Tongue (tissue), 2 donors: ENCODE results near the gene TUG1. TPM values are rescaled to one million over a fixed set of nuclear protein-coding genes. Genes with fewer than 3 reads are reported as not detected.

Source experiments
- DNase-seq: peaks from one replicate; pipeline ENCODE4 v3.0.0-alpha.2; 2015
- total RNA-seq: library from RNA; depleted of rRNA; stranded (reverse); fragments of >200 nt; gene quantifications from one replicate; pipeline ENCODE4 v1.2.3, GENCODE V29; 2014

Gene TUG1
- 85.9 TPM for total RNA-seq

GRCh38 chr22:30968924-30969531, at the start of gene TUG1:
TSS of gene TUG1 (plus strand) at chr22:30969265.
- DNase-seq = peak; percentile 99

- DNase-seq = no peak
These were observed 49.1 kb upstream of the TUG1 start for GRCh38 chr22:30919973-30920372.

GRCh38 chr22:30920407-30920806, 48.7 kb upstream of the TUG1 start:
- peak; percentile 87 for DNase-seq

GRCh38 chr22:30921108-30921507, 48.0 kb upstream of the TUG1 start:
- DNase-seq = no peak

GRCh38 chr22:30922151-30922611, 46.9 kb upstream of the TUG1 start:
- peak; percentile 71 for DNase-seq

GRCh38 chr22:30923168-30923900, 45.7 kb upstream of the TUG1 start:
- DNase-seq = no peak

- DNase-seq = no peak
These were observed 43.4 kb upstream of the TUG1 start for GRCh38 chr22:30925667-30926066.

GRCh38 chr22:30926706-30927105, 42.4 kb upstream of the TUG1 start:
- DNase-seq = no peak

GRCh38 chr22:30927806-30928205, 41.3 kb upstream of the TUG1 start:
- DNase-seq = no peak

- DNase-seq = no peak
These were observed 40.7 kb upstream of the TUG1 start for GRCh38 chr22:30928401-30928800.

- no peak for DNase-seq
These were observed 38.8 kb upstream of the TUG1 start for GRCh38 chr22:30930228-30930627.

GRCh38 chr22:30931541-30932300, 37.3 kb upstream of the TUG1 start:
- peak; percentile 19 for DNase-seq

- no peak for DNase-seq
These were observed 36.4 kb upstream of the TUG1 start for GRCh38 chr22:30932661-30933060.

GRCh38 chr22:30933457-30933856, 35.6 kb upstream of the TUG1 start:
- no peak for DNase-seq

- no peak for DNase-seq
These were observed 35.0 kb upstream of the TUG1 start for GRCh38 chr22:30934053-30934452.

- DNase-seq = no peak
These were observed 28.2 kb upstream of the TUG1 start for GRCh38 chr22:30940685-30941362.

GRCh38 chr22:30941363-30941740, 27.7 kb upstream of the TUG1 start:
- no peak for DNase-seq

- DNase-seq = no peak
These were observed 25.7 kb upstream of the TUG1 start for GRCh38 chr22:30943368-30943767.

GRCh38 chr22:30944986-30945385, 24.1 kb upstream of the TUG1 start:
- no peak for DNase-seq

- DNase-seq = no peak
These were observed 23.4 kb upstream of the TUG1 start for GRCh38 chr22:30945653-30946052.

GRCh38 chr22:30946354-30946753, 22.7 kb upstream of the TUG1 start:
- no peak for DNase-seq

GRCh38 chr22:30947173-30947815, 21.8 kb upstream of the TUG1 start:
- DNase-seq = peak; percentile 45
